HG03442 (cell line): ENCODE data around the gene CADM2.
"Not testable (repeated sequence)": the region's sequence is repeated elsewhere in the genome, so short reads cannot be mapped to it uniquely, and the experiment has no call there.

Source experiments
- ATAC-seq: cut with Tn5 transposase; IDR thresholded peaks from one replicate; pipeline ENCODE4 v1.9.1; 2021; ENCODE audit warnings: mild to moderate bottlenecking, moderate library complexity; ENCODE audit not compliant: unreplicated experiment

The CADM2 gene

GRCh38 chr3:85074003-85074402 lies 115.2 kb downstream of the CADM2 start:
- ATAC-seq = no peak

- no peak for ATAC-seq
These were observed 116.9 kb downstream of the CADM2 start for GRCh38 chr3:85075663-85076062.

DNA sequence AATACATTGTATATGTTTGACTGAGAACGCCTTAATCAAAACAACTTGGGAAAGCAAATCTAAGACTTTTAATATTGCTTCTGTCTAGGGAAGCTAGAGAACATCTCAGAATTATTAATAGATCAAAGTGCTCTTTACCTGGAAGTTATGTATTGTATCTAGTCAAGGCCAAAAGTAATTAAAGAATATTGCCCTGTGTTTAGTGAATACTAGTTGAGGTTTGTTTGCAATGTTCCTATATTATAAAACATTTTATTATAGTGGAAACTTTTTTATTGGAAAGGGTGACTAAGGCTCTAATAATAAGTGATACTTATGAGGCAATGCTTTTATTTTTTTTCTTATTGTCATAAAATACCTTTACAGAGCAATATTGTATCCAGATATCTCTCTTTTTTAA lies 118.2 kb downstream of the CADM2 start:
- no peak for ATAC-seq

- no peak for ATAC-seq
These were observed 122.6 kb downstream of the CADM2 start for GRCh38 chr3:85081191-85081906.

GRCh38 chr3:85090495-85090894 lies 131.7 kb downstream of the CADM2 start:
- ATAC-seq = no peak

- no peak for ATAC-seq
These were observed 141.5 kb downstream of the CADM2 start for GRCh38 chr3:85100316-85100715.

- ATAC-seq = no peak
These were observed 144.0 kb downstream of the CADM2 start for GRCh38 chr3:85102781-85103180.

DNA sequence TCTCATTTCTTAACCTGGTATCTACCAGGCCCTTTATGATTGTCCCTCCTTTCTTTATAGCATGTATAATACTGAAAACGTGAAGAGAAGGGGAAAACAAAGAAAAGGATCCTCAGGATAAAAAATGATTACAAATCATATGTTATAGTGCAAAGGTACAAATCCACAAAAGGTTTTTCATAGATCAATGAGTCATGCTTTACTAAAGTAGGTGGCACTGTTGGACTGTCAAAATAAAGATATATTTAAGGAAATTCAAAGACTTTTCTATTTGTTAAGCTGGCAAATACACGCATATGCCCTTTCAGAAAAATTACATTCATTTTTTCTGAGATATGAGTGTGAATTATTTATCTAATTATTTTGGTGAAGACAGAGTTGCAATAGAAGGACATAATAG lies 151.6 kb downstream of the CADM2 start:
- ATAC-seq = no peak

GRCh38 chr3:85120879-85121278 lies 162.1 kb downstream of the CADM2 start:
- no peak for ATAC-seq

DNA sequence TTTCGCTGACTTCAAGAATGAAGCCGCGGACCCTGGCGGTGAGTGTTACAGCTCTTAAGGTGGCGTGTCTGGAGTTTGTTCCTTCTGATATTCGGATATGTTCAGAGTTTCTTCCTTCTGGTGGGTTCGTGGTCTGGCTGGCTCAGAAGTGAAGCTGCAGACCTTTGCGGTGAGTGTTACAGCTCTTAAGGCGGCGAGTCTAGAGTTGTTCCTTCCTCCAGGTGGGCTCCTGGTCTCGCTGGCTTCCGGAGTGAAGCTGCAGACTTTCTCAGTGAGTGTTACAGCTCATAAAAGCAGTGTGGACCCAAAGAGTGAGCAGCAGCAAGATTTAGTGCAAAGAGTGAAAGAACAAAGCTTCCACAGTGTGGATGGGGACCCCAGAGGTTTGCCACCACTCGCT lies 174.1 kb downstream of the CADM2 start:
- not testable (repeated sequence) for ATAC-seq

DNA sequence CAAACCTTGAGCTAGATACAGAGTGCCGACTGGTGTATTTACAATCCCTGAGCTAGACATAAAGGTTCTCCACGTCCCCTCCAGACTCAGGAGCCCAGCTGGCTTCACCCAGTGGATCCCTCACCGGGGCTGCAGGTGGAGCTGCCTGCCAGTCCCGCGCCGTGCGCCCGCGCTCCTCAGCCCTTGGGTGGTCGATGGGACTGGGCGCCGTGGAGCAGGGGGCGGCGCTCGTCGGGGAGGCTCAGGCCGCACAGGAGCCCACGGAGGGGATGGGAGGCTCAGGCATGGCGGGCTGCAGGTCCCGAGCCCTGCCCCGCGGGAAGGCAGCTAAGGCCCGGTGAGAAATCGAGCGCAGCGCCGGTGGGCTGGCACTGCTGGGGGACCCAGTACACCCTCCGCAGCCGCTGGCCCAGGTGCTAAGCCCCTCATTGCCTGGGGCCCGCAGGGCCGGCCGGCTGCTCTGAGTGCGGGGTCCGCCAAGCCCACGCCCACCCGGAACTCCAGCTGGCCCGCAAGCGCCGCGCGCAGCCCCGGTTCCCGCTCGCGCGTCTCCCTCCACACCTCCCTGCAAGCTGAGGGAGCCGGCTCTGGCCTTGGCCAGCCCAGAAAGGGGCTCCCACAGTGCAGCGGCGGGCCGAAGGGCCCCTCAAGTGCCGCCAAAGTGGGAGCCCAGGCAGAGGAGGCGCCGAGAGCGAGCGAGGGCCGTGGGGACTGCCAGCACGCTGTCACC lies 175.1 kb downstream of the CADM2 start:
- ATAC-seq = not testable (repeated sequence)

- no peak for ATAC-seq
These were observed 183.8 kb downstream of the CADM2 start for GRCh38 chr3:85142626-85143025.

DNA sequence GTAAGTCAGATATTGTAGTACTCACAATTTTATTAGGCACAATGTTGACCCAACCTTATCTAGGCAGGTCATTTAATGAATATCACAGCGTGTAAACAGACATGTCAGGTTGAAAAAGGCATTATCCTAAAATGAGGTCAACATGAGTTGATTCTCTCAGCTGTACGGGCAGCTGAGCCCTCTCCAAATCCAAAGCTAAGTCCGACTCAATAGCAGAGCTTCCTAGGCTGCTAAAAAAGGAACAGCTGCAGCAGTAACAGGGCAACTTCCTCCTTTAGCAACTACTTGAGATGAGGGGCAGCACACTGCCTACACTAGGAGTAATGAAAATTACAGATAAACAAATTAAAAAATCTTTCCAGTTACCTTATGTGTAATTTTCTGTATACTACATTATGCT lies 189.2 kb downstream of the CADM2 start:
- ATAC-seq = no peak

- ATAC-seq = no peak
These were observed 192.8 kb downstream of the CADM2 start for GRCh38 chr3:85151555-85151954.

- ATAC-seq = not testable (repeated sequence)
These were observed 194.5 kb downstream of the CADM2 start for GRCh38 chr3:85153279-85153678.

- ATAC-seq = no peak
These were observed 200.6 kb downstream of the CADM2 start for GRCh38 chr3:85159376-85159775.

DNA sequence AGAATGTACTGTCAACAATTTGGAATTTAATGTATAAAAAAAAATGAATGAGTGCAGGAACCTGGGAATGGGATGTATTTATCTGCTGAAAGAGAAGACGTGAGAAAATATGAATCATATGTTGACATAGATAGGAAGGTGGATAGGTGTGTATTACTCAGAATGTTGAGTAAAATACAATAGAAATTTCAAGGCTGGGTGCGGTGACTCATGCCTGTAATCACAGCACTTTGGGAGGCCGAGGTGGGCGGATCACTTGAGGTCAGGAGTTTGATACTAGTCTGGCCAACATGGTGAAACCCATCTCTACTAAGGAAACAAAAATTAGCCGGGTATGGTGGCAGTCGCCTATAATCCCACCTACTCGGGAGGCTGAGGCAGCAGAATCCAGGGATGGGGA lies 202.8 kb downstream of the CADM2 start:
- ATAC-seq = no peak

DNA sequence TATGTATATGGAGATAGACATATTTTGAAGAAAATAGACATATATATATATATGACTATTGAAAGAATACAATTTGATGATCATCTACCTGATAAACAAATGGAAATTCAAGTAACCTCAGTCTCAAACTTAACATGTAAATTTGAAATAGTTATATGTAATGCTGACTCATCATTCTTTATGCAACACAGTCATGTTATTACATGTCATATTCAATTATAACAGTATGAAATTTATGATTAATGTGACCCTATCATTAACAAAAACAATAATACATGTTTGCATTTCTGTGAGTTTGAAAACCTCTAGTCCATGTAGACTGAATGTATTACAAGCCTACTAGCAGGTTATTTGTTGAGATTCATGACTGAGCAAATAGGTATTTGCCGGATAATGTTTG lies 204.1 kb downstream of the CADM2 start:
- no peak for ATAC-seq

DNA sequence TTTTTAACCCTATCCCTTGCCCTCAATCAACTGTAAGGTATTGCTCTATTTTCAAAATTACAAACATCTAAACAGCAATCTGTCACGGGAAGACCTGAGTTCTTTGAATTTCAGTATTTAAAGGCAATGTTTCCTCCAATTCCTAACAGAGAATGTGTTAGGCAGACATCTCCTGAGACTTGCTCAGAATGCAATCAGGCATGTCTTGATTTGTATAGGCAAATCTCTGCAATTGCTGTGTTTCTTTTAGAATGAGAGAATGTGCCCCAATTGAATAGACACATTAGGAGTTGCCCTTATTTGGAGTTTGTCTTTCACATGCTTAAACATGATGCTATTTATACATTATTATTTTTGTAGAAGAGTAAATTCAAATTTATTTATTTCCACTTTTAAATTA lies 205.6 kb downstream of the CADM2 start:
- no peak for ATAC-seq

- no peak for ATAC-seq
These were observed 208.8 kb downstream of the CADM2 start for GRCh38 chr3:85167576-85167975.

DNA sequence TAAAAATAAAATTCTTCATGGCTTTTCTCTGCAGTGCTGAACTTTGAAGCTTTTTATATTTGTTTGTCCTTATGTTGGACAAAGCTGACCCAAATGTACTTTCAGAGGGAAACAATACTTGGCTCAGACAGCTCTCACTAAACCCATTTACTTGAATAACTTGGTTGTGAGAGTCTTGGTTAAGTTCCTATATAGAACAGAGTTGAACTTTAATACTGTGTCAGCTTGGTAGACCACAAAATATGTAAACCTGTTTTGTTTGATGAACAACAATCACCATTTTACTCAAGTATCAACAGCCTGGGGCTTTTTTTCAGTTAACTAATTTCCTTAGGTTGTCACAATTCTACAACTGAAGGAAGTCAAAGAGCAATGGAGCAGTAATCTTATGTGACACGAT lies 211.9 kb downstream of the CADM2 start:
- ATAC-seq = no peak

- no peak for ATAC-seq
These were observed 213.2 kb downstream of the CADM2 start for GRCh38 chr3:85171976-85172375.

DNA sequence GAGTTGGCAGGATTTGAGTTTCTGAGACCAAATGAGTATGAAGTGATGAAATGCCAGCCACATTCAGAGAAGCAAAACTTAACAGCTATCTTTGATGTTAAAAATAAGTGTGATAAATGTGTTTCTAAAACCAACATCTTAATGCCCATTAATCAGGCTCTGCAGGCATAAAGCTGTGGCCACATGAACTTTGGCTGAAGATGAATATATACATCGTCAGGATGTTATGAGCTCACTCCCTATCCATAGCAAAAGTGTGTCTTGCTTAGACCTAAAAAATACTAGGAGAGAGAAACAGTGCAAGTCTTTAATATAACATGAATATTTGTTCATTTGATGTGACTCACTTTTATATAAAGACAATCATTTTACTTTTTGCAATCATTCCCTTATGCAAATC lies 218.0 kb downstream of the CADM2 start:
- ATAC-seq = no peak
